Brain microvascular endothelial cell (primary cell): ENCODE measurements around the gene USP7.
"Not testable (repeated sequence)": the region's sequence is repeated elsewhere in the genome, so short reads cannot be mapped to it uniquely, and the experiment has no call there.

ENCODE experiments used
- DNase-seq: peaks from one replicate; pipeline ENCODE4 v3.0.0-alpha.2; 2020
- H3K27ac ChIP-seq: fragments of 250-450 bp; sonication (Bioruptor Pico); 2 replicates; pipeline ENCODE4 v1.5.1; 2020; ENCODE audit warnings: mild to moderate bottlenecking, moderate library complexity
- H3K27me3 ChIP-seq: fragments of 250-450 bp; sonication (Bioruptor Pico); replicated peaks from 2 replicates; pipeline ENCODE4 v1.5.1; 2020; ENCODE audit warnings: mild to moderate bottlenecking
- H3K36me3 ChIP-seq: fragments of 250-450 bp; sonication (Bioruptor Pico); replicated peaks from 2 replicates; pipeline ENCODE4 v1.5.1; 2020; ENCODE audit warnings: mild to moderate bottlenecking
- H3K4me3 ChIP-seq: 2 replicates; pipeline ENCODE4 v1.5.1; 2011; ENCODE audit warnings: low read depth, mild to moderate bottlenecking, control low read depth, low read length, moderate library complexity
- CTCF ChIP-seq: IDR thresholded peaks from 2 replicates; pipeline ENCODE4 v1.5.1; 2011; ENCODE audit warnings: low read depth, mild to moderate bottlenecking, moderate library complexity, low read length, control low read depth, inconsistent platforms; ENCODE audit errors: missing control alignments
- in situ Hi-C: cut with HindIII; loops from 2 replicates; pipeline ENCODE4 v1.10.0; 2017; ENCODE audit warnings: low sequenced_read_pairs, low pct_ligation_motif_present

USP7 gene

GRCh38 chr16:8986111-8986510 is 22.4 kb upstream of the USP7 start:
- no peaks in the 10 kb centered on the region for H3K36me3 ChIP-seq
- in situ Hi-C loops: no loop called here

GRCh38 chr16:8982816-8983215 is 19.1 kb upstream of the USP7 start:
- Histone ChIP-seq H3K36me3 (no peaks in the 10 kb centered on the region), H3K27me3 (no peaks in the 10 kb centered on the region), H3K4me3 (no peak overlapping the region), H3K27ac (no peak overlapping the region)
- no peak for TF ChIP-seq CTCF
- in situ Hi-C loops: no loop called here
- DNase-seq: no peak

More at GRCh38 chr16:8986111-8986510, 22.4 kb upstream of the USP7 start:
- no peak for TF ChIP-seq CTCF
- DNase-seq: no peak
- Histone ChIP-seq H3K27me3 (no peaks in the 10 kb centered on the region), H3K27ac (no peak overlapping the region), H3K4me3 (no peak overlapping the region)

GRCh38 chr16:8981901-8982300 is 18.2 kb upstream of the USP7 start:
- H3K4me3 ChIP-seq, H3K27ac ChIP-seq, DNase-seq, H3K36me3 ChIP-seq, in situ Hi-C loops, H3K27me3 ChIP-seq: not testable (repeated sequence)

GRCh38 chr16:8976189-8976588 is 12.5 kb upstream of the USP7 start:
- DNase-seq, H3K36me3 ChIP-seq, H3K27ac ChIP-seq, H3K27me3 ChIP-seq, H3K4me3 ChIP-seq, in situ Hi-C loops: not testable (repeated sequence)

GRCh38 chr16:8975039-8975438 is 11.3 kb upstream of the USP7 start:
- H3K27ac ChIP-seq: no peak overlapping the region
- no peak for TF ChIP-seq CTCF
- DNase-seq: no peak
- H3K27me3 ChIP-seq: no peaks in the 10 kb centered on the region
- no peak overlapping the region for H3K4me3 ChIP-seq
- in situ Hi-C loops: no loop called here
- H3K36me3 ChIP-seq: no peaks in the 10 kb centered on the region

- in situ Hi-C loops: no loop called here
- TF ChIP-seq CTCF: no peak
- no peaks in the 10 kb centered on the region for H3K36me3 ChIP-seq
- H3K4me3 ChIP-seq: no peak overlapping the region
- no peaks in the 10 kb centered on the region for H3K27me3 ChIP-seq
- no peak overlapping the region for H3K27ac ChIP-seq
- no peak for DNase-seq
Observed at GRCh38 chr16:8972843-8973586, 9.3 kb upstream of the USP7 start.

- Histone ChIP-seq H3K27ac (no peak overlapping the region), H3K36me3 (no peaks in the 10 kb centered on the region), H3K27me3 (no peaks in the 10 kb centered on the region), H3K4me3 (no peak overlapping the region)
- TF ChIP-seq CTCF: no peak
- no peak for DNase-seq
- in situ Hi-C loops: no loop called here
Observed at GRCh38 chr16:8971416-8971815, 7.7 kb upstream of the USP7 start.

- H3K27ac ChIP-seq, H3K4me3 ChIP-seq, in situ Hi-C loops, DNase-seq, H3K36me3 ChIP-seq, H3K27me3 ChIP-seq: not testable (repeated sequence)
Observed at GRCh38 chr16:8969202-8969897, 5.6 kb upstream of the USP7 start.

- H3K27me3 ChIP-seq, H3K36me3 ChIP-seq, H3K27ac ChIP-seq, DNase-seq, H3K4me3 ChIP-seq, in situ Hi-C loops: not testable (repeated sequence)
Observed at GRCh38 chr16:8968054-8968453, 4.3 kb upstream of the USP7 start.
